Activated B cell treated with CpG ODN at 0.5 μM for 24 hours (primary cell): Measurements from ENCODE around the gene DBF4B. TPM values are rescaled to one million over a fixed set of nuclear protein-coding genes. Genes with fewer than 3 reads are reported as not detected.

Source experiments
- ATAC-seq: fragments of 200-7000 bp; cut with Tn5 transposase; one replicate; pipeline ENCODE4 v1.10.0; 2021; ENCODE audit warnings: low read depth, mild to moderate bottlenecking, moderate library complexity
- CTCF ChIA-PET: fragments of 350-600 bp; sonication (Branson Sonifier 250); formaldehyde crosslinking; loops from one replicate; lab custom pipeline; 2021; ENCODE audit warnings: antibody characterized with exemption; lab: Charles Lee
- POLR2A ChIA-PET: fragments of 350-600 bp; sonication (Branson Sonifier 250); formaldehyde crosslinking; loops from one replicate; lab custom pipeline; 2021; ENCODE audit warnings: antibody characterized with exemption; lab: Charles Lee
- DNase-seq: peaks from one replicate; pipeline ENCODE4 v3.0.0; 2022
- H3K27ac Mint-ChIP-seq: one replicate; pipeline ENCODE4 v1.8.0; 2020; ENCODE audit warnings: mixed read lengths
- H3K27me3 Mint-ChIP-seq: one replicate; pipeline ENCODE4 v1.8.0; 2021; ENCODE audit warnings: mixed read lengths
- H3K36me3 Mint-ChIP-seq: one replicate; pipeline ENCODE4 v1.8.0; 2021; ENCODE audit warnings: low read depth, mixed read lengths
- H3K4me1 Mint-ChIP-seq: one replicate; pipeline ENCODE4 v1.8.0; 2021; ENCODE audit warnings: mixed read lengths
- H3K4me3 Mint-ChIP-seq: one replicate; pipeline ENCODE4 v1.8.0; 2020; ENCODE audit warnings: mild to moderate bottlenecking, mixed read lengths
- H3K9me3 Mint-ChIP-seq: one replicate; pipeline ENCODE4 v1.8.0; 2020; ENCODE audit warnings: mixed read lengths
- intact Hi-C: fragments of 100-400 bp; cut with micrococcal nuclease; formaldehyde crosslinking; loops from one replicate; pipeline ENCODE4 v1.15.1; 2024
- total RNA-seq: library from RNA; stranded (reverse); gene quantifications from 2 replicates; pipeline ENCODE4 v1.2.3, GENCODE V29; 2022
- TF ChIP-seq, protein P1 (sequence below): fragments of 200-600 bp; IDR thresholded peaks from one replicate; pipeline ENCODE4 v1.8.0; 2022; ENCODE audit warnings: antibody characterized with exemption, mild to moderate bottlenecking

The DBF4B gene
- total RNA-seq, 1 donor from 2014 or later: 13.8 TPM

DNA sequence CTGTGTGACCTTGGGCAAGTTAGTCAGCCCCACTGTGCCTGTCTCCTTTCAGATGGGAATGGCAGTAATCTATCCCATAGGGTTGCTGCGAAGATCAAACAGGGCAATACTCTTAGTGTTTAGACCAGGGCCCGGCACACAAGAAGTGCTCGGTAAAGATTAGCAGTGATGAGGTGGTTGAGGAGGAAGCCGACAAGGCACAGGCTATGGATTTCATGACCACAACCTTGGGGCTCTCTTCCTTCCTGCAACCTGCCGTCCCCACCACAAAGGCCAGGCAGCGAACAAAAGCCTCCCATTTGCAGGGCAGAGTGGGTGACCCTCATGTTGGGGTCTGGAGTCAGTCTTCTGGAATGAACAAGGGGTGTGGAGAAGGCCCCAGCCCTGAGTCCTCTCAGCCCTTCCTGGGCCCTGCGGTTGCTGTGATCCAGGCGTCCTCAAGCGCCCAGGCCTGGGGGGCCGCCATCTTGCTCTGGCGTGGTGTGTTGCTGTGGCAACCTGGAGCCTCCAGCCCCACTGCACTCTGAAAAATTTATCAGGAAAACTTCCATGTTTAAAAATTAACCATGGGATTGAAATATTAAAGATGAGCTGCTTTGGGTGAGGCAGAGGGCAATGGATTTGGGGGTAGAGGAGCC lies 60.2 kb downstream of the DBF4B start:
- DNase-seq (no peak), ATAC-seq (no peak)
- intact Hi-C loops: no loop called here
- H3K4me3 Mint-ChIP-seq: no peak overlapping the region
- no peaks in the 10 kb centered on the region for H3K4me1 Mint-ChIP-seq
- POLR2A ChIA-PET: no interaction called here
- H3K27ac Mint-ChIP-seq: no peak overlapping the region
- no peaks in the 10 kb centered on the region for H3K9me3 Mint-ChIP-seq
- TF ChIP-seq, protein P1, sequence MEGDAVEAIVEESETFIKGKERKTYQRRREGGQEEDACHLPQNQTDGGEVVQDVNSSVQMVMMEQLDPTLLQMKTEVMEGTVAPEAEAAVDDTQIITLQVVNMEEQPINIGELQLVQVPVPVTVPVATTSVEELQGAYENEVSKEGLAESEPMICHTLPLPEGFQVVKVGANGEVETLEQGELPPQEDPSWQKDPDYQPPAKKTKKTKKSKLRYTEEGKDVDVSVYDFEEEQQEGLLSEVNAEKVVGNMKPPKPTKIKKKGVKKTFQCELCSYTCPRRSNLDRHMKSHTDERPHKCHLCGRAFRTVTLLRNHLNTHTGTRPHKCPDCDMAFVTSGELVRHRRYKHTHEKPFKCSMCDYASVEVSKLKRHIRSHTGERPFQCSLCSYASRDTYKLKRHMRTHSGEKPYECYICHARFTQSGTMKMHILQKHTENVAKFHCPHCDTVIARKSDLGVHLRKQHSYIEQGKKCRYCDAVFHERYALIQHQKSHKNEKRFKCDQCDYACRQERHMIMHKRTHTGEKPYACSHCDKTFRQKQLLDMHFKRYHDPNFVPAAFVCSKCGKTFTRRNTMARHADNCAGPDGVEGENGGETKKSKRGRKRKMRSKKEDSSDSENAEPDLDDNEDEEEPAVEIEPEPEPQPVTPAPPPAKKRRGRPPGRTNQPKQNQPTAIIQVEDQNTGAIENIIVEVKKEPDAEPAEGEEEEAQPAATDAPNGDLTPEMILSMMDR: no peak
- CTCF ChIA-PET: no interaction called here
- H3K36me3 Mint-ChIP-seq: no peaks in the 10 kb centered on the region
- H3K27me3 Mint-ChIP-seq: peaks cover 3% of the 10 kb centered on the region

- no peak for ATAC-seq
- Mint-ChIP-seq H3K27me3 (no peaks in the 10 kb centered on the region), H3K36me3 (no peaks in the 10 kb centered on the region), H3K9me3 (no peaks in the 10 kb centered on the region), H3K4me1 (no peaks in the 10 kb centered on the region), H3K27ac (no peak overlapping the region), H3K4me3 (no peak overlapping the region)
- intact Hi-C loops: no loop called here
- no peak for DNase-seq
- TF ChIP-seq, protein P1: no peak
- ChIA-PET POLR2A (no interaction called here), CTCF (no interaction called here)
These were observed 60.8 kb downstream of the DBF4B start for GRCh38 chr17:44769230-44769629.

- ChIA-PET CTCF (no interaction called here), POLR2A (no interaction called here)
- Mint-ChIP-seq H3K4me3 (no peak overlapping the region), H3K4me1 (no peaks in the 10 kb centered on the region), H3K9me3 (no peaks in the 10 kb centered on the region), H3K36me3 (no peaks in the 10 kb centered on the region), H3K27ac (no peak overlapping the region), H3K27me3 (no peaks in the 10 kb centered on the region)
- intact Hi-C loops: no loop called here
- TF ChIP-seq, protein P1: no peak
- no peak for DNase-seq
- no peak for ATAC-seq
These were observed 61.2 kb downstream of the DBF4B start for GRCh38 chr17:44769647-44770084.

DNA sequence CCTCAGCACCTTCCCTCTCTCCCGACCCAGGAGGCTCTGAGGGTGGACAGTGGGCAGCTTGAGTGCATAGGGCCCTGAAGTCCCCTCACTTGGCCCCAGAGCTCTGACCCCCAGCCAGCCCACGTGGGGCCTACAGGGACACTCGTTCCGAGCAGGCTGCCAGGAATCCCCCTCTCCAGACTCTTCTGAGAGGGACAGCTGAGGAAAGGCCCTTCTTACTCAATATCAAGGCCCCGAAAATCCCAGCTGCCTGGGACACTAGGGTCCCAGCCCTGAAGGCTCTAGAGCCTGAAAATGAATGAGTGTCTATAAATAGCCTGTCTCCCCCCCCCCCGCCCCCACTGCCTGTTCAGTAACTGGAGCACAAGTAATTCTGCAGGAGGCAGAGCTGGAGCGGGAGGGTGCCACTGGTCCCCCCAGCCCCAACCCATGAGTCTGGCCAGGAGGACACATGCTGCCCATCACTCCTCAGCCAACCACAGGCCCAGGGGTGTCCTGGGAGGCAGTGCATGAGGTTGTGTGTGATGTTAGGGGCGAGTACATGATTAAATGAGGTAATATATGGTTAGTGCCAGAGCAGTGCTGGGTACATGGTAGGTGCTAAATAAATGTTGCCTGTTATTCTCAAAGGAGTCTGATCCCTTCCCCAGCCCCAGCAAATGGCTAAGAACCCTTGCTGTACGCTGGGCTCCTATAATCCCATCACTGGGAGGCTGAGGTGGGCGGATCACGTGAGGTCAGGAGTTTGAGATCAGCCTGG lies 61.9 kb downstream of the DBF4B start:
- ChIA-PET CTCF (no interaction called here), POLR2A (no interaction called here)
- H3K4me1 Mint-ChIP-seq: peaks cover 2% of the 10 kb centered on the region
- no peaks in the 10 kb centered on the region for H3K9me3 Mint-ChIP-seq
- H3K4me3 Mint-ChIP-seq: no peak overlapping the region
- ATAC-seq (no peak), DNase-seq (no peak)
- no peaks in the 10 kb centered on the region for H3K27me3 Mint-ChIP-seq
- no peak overlapping the region for H3K27ac Mint-ChIP-seq
- TF ChIP-seq, protein P1: no peak
- H3K36me3 Mint-ChIP-seq: no peaks in the 10 kb centered on the region
- intact Hi-C loops: no loop called here

GRCh38 chr17:44772308-44773045 lies 64.0 kb downstream of the DBF4B start:
- H3K4me1 Mint-ChIP-seq: peaks cover 9% of the 10 kb centered on the region

More at GRCh38 chr17:44772308-44773045, 64.0 kb downstream of the DBF4B start:
- CTCF ChIA-PET: interaction anchor here (3.8 kb wide), 1 partner anchor 106 kb away, joined by 28 read pairs; no protein-coding TSS in a partner anchor
- POLR2A ChIA-PET: no interaction called here
- TF ChIP-seq, protein P1: no peak
- Mint-ChIP-seq H3K27me3 (no peaks in the 10 kb centered on the region), H3K36me3 (no peaks in the 10 kb centered on the region), H3K9me3 (no peaks in the 10 kb centered on the region), H3K4me3 (no peak overlapping the region), H3K27ac (no peak overlapping the region)
- DNase-seq: no peak
- intact Hi-C loops: no loop called here
- no peak for ATAC-seq
